Brain microvascular endothelial cell (primary cell): ENCODE results near the gene ZBTB16.

Source experiments
- DNase-seq: peaks from one replicate; pipeline ENCODE4 v3.0.0-alpha.2; 2020
- H3K27ac ChIP-seq: fragments of 250-450 bp; sonication (Bioruptor Pico); 2 replicates; pipeline ENCODE4 v1.5.1; 2020; ENCODE audit warnings: mild to moderate bottlenecking, moderate library complexity
- H3K27me3 ChIP-seq: fragments of 250-450 bp; sonication (Bioruptor Pico); replicated peaks from 2 replicates; pipeline ENCODE4 v1.5.1; 2020; ENCODE audit warnings: mild to moderate bottlenecking
- H3K36me3 ChIP-seq: fragments of 250-450 bp; sonication (Bioruptor Pico); replicated peaks from 2 replicates; pipeline ENCODE4 v1.5.1; 2020; ENCODE audit warnings: mild to moderate bottlenecking
- H3K4me3 ChIP-seq: 2 replicates; pipeline ENCODE4 v1.5.1; 2011; ENCODE audit warnings: low read depth, mild to moderate bottlenecking, control low read depth, low read length, moderate library complexity
- in situ Hi-C: cut with HindIII; loops from 2 replicates; pipeline ENCODE4 v1.10.0; 2017; ENCODE audit warnings: low sequenced_read_pairs, low pct_ligation_motif_present
- TF ChIP-seq, protein P1 (sequence below): IDR thresholded peaks from 2 replicates; pipeline ENCODE4 v1.5.1; 2011; ENCODE audit warnings: low read depth, mild to moderate bottlenecking, moderate library complexity, low read length, control low read depth, inconsistent platforms; ENCODE audit errors: missing control alignments

ZBTB16 gene

DNA sequence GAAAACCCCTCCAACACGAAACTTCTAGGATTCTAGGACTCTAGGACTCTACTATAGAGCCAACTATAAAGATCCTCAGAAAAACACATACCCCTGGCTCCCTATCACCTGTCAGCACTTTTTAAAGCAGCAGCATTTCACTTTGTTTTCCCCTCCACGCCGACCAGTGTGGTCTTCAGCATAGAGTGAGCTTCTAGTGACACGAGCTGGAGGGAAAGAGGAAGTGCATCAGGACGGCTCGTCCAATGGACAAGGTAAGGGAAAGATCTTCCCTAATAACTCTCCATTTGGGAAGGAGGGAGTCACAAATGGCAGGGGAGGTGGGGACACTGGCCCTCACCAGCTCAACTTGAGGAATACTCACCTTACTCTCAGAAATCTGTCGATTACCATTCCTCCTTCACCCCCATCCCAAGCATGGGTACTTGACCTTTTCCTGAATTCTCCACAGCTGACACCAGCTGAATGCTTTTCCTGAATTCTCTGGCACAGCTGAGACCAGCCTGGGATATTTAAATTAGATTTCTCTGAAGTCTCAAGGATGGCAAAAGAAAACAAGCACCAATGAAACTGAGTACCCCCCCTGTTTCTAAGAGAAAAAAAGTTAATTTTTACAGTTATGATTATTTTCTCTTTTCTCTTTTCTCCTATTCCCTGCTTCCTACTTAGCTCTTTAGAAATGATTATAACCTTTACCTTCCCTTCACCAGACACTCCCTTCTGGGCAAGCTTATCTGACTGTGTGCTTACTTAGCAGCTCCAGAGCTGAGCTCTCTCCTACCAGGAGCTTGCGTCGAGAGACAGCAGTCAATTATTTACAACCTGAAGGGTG is 203.4 kb downstream of the ZBTB16 start:
- Histone ChIP-seq H3K36me3 (no peaks in the 10 kb centered on the region), H3K27me3 (peaks cover 12% of the 10 kb centered on the region), H3K4me3 (no peak overlapping the region), H3K27ac (no peak overlapping the region)
- TF ChIP-seq, protein P1, sequence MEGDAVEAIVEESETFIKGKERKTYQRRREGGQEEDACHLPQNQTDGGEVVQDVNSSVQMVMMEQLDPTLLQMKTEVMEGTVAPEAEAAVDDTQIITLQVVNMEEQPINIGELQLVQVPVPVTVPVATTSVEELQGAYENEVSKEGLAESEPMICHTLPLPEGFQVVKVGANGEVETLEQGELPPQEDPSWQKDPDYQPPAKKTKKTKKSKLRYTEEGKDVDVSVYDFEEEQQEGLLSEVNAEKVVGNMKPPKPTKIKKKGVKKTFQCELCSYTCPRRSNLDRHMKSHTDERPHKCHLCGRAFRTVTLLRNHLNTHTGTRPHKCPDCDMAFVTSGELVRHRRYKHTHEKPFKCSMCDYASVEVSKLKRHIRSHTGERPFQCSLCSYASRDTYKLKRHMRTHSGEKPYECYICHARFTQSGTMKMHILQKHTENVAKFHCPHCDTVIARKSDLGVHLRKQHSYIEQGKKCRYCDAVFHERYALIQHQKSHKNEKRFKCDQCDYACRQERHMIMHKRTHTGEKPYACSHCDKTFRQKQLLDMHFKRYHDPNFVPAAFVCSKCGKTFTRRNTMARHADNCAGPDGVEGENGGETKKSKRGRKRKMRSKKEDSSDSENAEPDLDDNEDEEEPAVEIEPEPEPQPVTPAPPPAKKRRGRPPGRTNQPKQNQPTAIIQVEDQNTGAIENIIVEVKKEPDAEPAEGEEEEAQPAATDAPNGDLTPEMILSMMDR = peak; percentile 88
- in situ Hi-C loops = loop anchor here (25.0 kb wide), 2 partner anchors 226 to 351 kb away; partner anchors contain the start of gene HTR3B
- peak; percentile 52 for DNase-seq

- H3K27me3 ChIP-seq = peaks cover 5% of the 10 kb centered on the region
- no peak overlapping the region for H3K4me3 ChIP-seq
- H3K36me3 ChIP-seq = no peaks in the 10 kb centered on the region
- H3K27ac ChIP-seq = no peak overlapping the region
- TF ChIP-seq, protein P1 = no peak
- in situ Hi-C loops = loop anchor here (25.0 kb wide), 2 partner anchors 226 to 351 kb away; partner anchors contain the start of gene HTR3B
- no peak for DNase-seq
Measured at GRCh38 chr11:114263513-114264170, 204.1 kb downstream of the ZBTB16 start.

- H3K4me3 ChIP-seq = no peak overlapping the region
- H3K36me3 ChIP-seq = no peaks in the 10 kb centered on the region
- in situ Hi-C loops = loop anchor here (25.0 kb wide), 2 partner anchors 227 to 352 kb away; partner anchors contain the start of gene HTR3B
- TF ChIP-seq, protein P1 = no peak
- no peak for DNase-seq
- no peak overlapping the region for H3K27ac ChIP-seq
- H3K27me3 ChIP-seq = peaks cover 2% of the 10 kb centered on the region
Measured at GRCh38 chr11:114264381-114264780, 204.9 kb downstream of the ZBTB16 start.

- Histone ChIP-seq H3K27me3 (peaks cover 2% of the 10 kb centered on the region), H3K4me3 (no peak overlapping the region), H3K36me3 (no peaks in the 10 kb centered on the region), H3K27ac (no peak overlapping the region)
- TF ChIP-seq, protein P1 = no peak
- in situ Hi-C loops = loop anchor here (25.0 kb wide), 2 partner anchors 228 to 353 kb away; partner anchors contain the start of gene HTR3B
- DNase-seq = no peak
Measured at GRCh38 chr11:114265122-114265878, 205.8 kb downstream of the ZBTB16 start.

GRCh38 chr11:114269498-114269897 is 210.0 kb downstream of the ZBTB16 start:
- no peak for DNase-seq
- Histone ChIP-seq H3K27ac (no peak overlapping the region), H3K36me3 (no peaks in the 10 kb centered on the region), H3K27me3 (no peaks in the 10 kb centered on the region), H3K4me3 (no peak overlapping the region)
- in situ Hi-C loops = loop anchor here (25.0 kb wide), 2 partner anchors 232 to 357 kb away; partner anchors contain the start of gene HTR3B
- TF ChIP-seq, protein P1 = no peak
